Panc1 (cell line): ENCODE results near the gene NOS2. TPM values are rescaled to one million over a fixed set of nuclear protein-coding genes. Genes with fewer than 3 reads are reported as not detected.
"Not testable (repeated sequence)": the region's sequence is repeated elsewhere in the genome, so short reads cannot be mapped to it uniquely, and the experiment has no call there.

ENCODE experiments used
- ATAC-seq: fragments of 200-7000 bp; cut with Tn5 transposase; 2 replicates; pipeline ENCODE4 v1.9.1; 2020; ENCODE audit warnings: mild to moderate bottlenecking, moderate library complexity
- BruUV-seq: library from RNA; stranded (reverse); fragments of 400-500 nt; replicated peaks from 2 replicates; lab custom pipeline; 2021; lab: Mats Ljungman, UMichigan
- CTCF ChIA-PET: fragments of 300-600 bp; sonication (Branson Sonifier 250); formaldehyde crosslinking; loops from one replicate; lab custom pipeline; 2022; ENCODE audit warnings: antibody characterized with exemption; lab: Charles Lee
- POLR2A ChIA-PET: fragments of 300-600 bp; sonication (Branson Sonifier 250); formaldehyde crosslinking; loops from one replicate; lab custom pipeline; 2022; ENCODE audit warnings: antibody characterized with exemption; lab: Charles Lee
- DNase-seq: peaks from one replicate; pipeline ENCODE4 v3.0.0-alpha.2; 2010; ENCODE audit warnings: low read depth, low spot score
- H3K27ac ChIP-seq: 2 replicates; pipeline ENCODE4 v1.5.1; 2011; ENCODE audit warnings: mild to moderate bottlenecking, low read length, inconsistent platforms
- H3K27me3 ChIP-seq: fragments of 200-500 bp; sonication (Bioruptor generic); 2 replicates; pipeline ENCODE4 v1.6.0; 2014; ENCODE audit warnings: low read length, inconsistent platforms; ENCODE audit not compliant: control insufficient read depth, insufficient read depth
- H3K36me3 ChIP-seq: fragments of 200-500 bp; sonication (Bioruptor generic); 2 replicates; pipeline ENCODE4 v1.5.1; 2014; ENCODE audit warnings: inconsistent platforms, mild to moderate bottlenecking, low read length, moderate library complexity; ENCODE audit not compliant: control insufficient read depth, insufficient read depth
- H3K4me1 ChIP-seq: 2 replicates; pipeline ENCODE4 v1.5.1; 2011; ENCODE audit warnings: inconsistent platforms, mild to moderate bottlenecking, low read length, moderate library complexity; ENCODE audit not compliant: control insufficient read depth, insufficient read depth
- H3K4me3 ChIP-seq, 2 experiments: 2 replicates each; pipeline ENCODE4 v1.5.1; 2011 to 2012; ENCODE audit warnings: low read depth in 2 of 2, low read length in 2 of 2, mild to moderate bottlenecking in 2 of 2, inconsistent platforms in 1 of 2, moderate library complexity in 1 of 2
- H3K9me3 ChIP-seq: fragments of 200-500 bp; sonication (Bioruptor generic); 2 replicates; pipeline ENCODE4 v1.5.1; 2014; ENCODE audit warnings: low read depth, mild to moderate bottlenecking, inconsistent platforms, low read length, moderate library complexity; ENCODE audit not compliant: control insufficient read depth, insufficient read depth
- CTCF ChIP-seq: fragments of 450-650 bp; IDR thresholded peaks from 2 replicates; pipeline ENCODE4 v1.5.1; 2017; ENCODE audit warnings: mild to moderate bottlenecking
- POLR2AphosphoS5 ChIP-seq: IDR thresholded peaks from 2 replicates; pipeline ENCODE4 v1.6.1; 2012; ENCODE audit warnings: mild to moderate bottlenecking, low read depth, low read length, moderate library complexity
- REST ChIP-seq, 2 experiments: IDR thresholded peaks; 2 replicates each; pipeline ENCODE4 v1.6.1; 2011 to 2012; ENCODE audit warnings: low read depth in 2 of 2, control low read depth in 1 of 2, low read length in 1 of 2, mild to moderate bottlenecking in 1 of 2, moderate library complexity in 1 of 2; ENCODE audit not compliant: insufficient read depth in 1 of 2
- SIN3A ChIP-seq: IDR thresholded peaks from 2 replicates; pipeline ENCODE4 v1.6.1; 2012; ENCODE audit warnings: low read depth, mild to moderate bottlenecking, low read length, moderate library complexity, borderline replicate concordance; ENCODE audit not compliant: insufficient read depth
- TCF7L2 ChIP-seq: IDR thresholded peaks from 2 replicates; pipeline ENCODE4 v1.6.1; 2011; ENCODE audit warnings: mild to moderate bottlenecking, low read depth, low read length, inconsistent platforms
- in situ Hi-C: cut with HindIII; loops from 2 replicates; pipeline ENCODE4 v1.10.0; 2016; ENCODE audit warnings: low sequenced_read_pairs, low pct_unique_long_range_greater_than_20kb
- intact Hi-C: fragments of 100-400 bp; cut with micrococcal nuclease; formaldehyde crosslinking; loops from one replicate; pipeline ENCODE4 v1.10.0; 2022; ENCODE audit not compliant: unreplicated experiment
- total RNA-seq: library from RNA; stranded (reverse); gene quantifications from one replicate; pipeline ENCODE4 v1.2.1, GENCODE V29; 2021; ENCODE audit not compliant: unreplicated experiment

Gene NOS2
- total RNA-seq, 1 experiment from 2014 or later, result 0.08 TPM

DNA sequence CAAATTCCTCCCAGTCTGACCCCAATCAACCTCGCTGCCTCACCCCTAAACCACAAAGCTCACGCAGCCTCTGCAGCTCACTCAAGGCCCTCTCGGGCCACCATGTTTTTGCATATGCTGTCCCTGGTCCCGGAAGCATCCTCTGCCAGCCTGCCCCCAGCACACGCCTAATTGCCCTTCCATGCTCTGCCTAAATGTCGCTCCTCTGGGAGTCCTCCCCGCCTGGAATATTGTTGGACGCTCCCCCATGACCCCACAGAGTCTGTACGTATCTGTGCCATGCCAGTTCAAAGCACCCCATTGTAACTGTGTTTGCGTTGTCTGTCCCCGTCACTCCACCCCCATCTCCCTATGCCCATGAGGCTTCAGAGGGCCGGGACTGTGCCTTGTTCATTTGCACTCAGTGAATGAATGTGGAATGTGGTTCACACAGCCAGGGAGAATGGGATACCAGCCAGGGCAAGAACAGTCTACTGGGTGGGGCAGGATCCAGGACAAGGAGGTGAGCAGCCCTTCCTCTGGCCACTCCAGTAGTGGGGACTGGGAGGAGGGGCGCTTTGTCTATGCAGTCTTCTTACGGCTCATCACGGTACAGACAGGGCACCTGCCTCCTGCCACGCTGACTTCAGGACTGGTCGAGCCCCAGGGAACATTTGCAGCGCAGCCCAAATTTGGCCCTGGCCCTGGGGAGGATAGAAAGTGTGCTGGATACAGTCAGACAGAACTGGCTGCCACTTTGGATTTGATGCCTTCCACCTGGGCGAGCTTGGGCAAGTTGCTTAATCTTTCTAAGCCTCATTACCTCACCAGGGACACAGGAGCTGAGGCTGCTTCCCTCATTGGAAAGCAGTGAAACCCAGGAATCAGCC lies 48.5 kb downstream of the NOS2 start:
- ChIA-PET CTCF (interaction anchor here (0.5 kb wide), 1 partner anchor 134 kb away, joined by 5 read pairs; no protein-coding TSS in a partner anchor), POLR2A (interaction anchor here (0.6 kb wide), 1 partner anchor 100 kb away, joined by 3 read pairs; no protein-coding TSS in a partner anchor)
- Histone ChIP-seq H3K36me3 (no peaks in the 10 kb centered on the region), H3K4me3 (no peak overlapping the region), H3K27ac (no peak overlapping the region), H3K27me3 (no peaks in the 10 kb centered on the region), H3K9me3 (no peaks in the 10 kb centered on the region), H3K4me1 (no peaks in the 10 kb centered on the region)
- in situ Hi-C loops (no loop called here), intact Hi-C loops (no loop called here)
- ATAC-seq (no peak), DNase-seq (no peak)
- no TSS peak for BruUV-seq
- TF ChIP-seq SIN3A (no peak), REST (IDR thresholded peaks at IDR 0.05; ENCODE audit: insufficient read depth in 1 of 2, low read depth in 2 of 2, low read length in 1 of 2) (no peak), TCF7L2 (no peak), POLR2AphosphoS5 (no peak), CTCF (no peak)

- no TSS peak for BruUV-seq
- in situ Hi-C loops (no loop called here), intact Hi-C loops (no loop called here)
- Histone ChIP-seq H3K27me3 (no peaks in the 10 kb centered on the region), H3K4me1 (no peaks in the 10 kb centered on the region), H3K36me3 (no peaks in the 10 kb centered on the region), H3K27ac (no peak overlapping the region), H3K9me3 (no peaks in the 10 kb centered on the region), H3K4me3 (no peak overlapping the region)
- DNase-seq (no peak), ATAC-seq (no peak)
- POLR2A ChIA-PET, result interaction anchor here (0.6 kb wide), 1 partner anchor 100 kb away, joined by 3 read pairs; no protein-coding TSS in a partner anchor
- TF ChIP-seq SIN3A (no peak), TCF7L2 (no peak), CTCF (no peak), REST (IDR thresholded peaks at IDR 0.05; ENCODE audit: insufficient read depth in 1 of 2, low read depth in 2 of 2, low read length in 1 of 2) (no peak), POLR2AphosphoS5 (no peak)
- CTCF ChIA-PET, result no interaction called here
Measured at GRCh38 chr17:27751166-27751565, 49.2 kb downstream of the NOS2 start.

GRCh38 chr17:27749562-27750150 lies 50.7 kb downstream of the NOS2 start:
- H3K4me3 ChIP-seq, H3K9me3 ChIP-seq, DNase-seq, H3K27me3 ChIP-seq, H3K4me1 ChIP-seq, in situ Hi-C loops, CTCF ChIA-PET, BruUV-seq, ATAC-seq, H3K27ac ChIP-seq, H3K36me3 ChIP-seq, intact Hi-C loops, POLR2A ChIA-PET: not testable (repeated sequence)
